ENCODE data around the gene MAD1L1.

Gene MAD1L1

DNA sequence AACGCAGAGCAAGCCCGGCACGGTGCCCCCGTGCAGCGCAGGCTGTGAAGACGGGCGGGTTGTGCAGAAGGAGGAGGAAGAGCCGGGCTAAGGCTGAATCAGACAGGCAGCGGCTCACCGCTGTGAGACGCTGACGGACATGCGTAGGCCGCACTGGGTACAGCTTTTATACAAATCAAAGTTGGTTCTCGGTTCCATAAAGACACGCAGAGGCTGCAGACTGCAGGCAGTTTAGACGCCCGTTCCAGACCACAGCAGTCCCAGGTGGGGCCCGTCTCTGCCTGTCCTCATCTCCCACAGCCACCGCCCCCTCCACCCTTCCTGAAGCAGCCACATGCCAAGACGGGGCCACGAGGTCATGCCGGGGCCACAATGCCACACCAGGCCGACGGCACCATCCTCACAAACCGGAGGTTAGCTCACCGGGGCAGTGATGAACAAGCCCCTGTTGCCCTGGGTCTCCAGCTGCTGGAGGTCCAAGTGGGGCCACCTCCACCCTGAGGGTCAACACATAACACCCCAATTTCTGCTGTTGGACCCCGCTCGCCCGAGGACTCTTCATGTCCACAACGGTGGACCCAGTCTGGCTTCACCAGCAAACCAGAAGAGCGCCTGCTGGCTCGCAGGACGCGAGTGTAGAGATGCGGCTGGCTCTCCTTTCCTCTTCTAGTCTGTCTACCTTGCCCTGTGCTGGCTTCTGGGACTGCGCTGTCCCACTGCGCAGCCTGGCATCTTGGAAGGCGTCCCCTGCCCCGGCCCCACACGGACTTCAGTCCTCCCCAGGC is 335.5 kb downstream of the MAD1L1 start:
- DNase-seq (ENCODE audit: low read depth) = no peak

DNA sequence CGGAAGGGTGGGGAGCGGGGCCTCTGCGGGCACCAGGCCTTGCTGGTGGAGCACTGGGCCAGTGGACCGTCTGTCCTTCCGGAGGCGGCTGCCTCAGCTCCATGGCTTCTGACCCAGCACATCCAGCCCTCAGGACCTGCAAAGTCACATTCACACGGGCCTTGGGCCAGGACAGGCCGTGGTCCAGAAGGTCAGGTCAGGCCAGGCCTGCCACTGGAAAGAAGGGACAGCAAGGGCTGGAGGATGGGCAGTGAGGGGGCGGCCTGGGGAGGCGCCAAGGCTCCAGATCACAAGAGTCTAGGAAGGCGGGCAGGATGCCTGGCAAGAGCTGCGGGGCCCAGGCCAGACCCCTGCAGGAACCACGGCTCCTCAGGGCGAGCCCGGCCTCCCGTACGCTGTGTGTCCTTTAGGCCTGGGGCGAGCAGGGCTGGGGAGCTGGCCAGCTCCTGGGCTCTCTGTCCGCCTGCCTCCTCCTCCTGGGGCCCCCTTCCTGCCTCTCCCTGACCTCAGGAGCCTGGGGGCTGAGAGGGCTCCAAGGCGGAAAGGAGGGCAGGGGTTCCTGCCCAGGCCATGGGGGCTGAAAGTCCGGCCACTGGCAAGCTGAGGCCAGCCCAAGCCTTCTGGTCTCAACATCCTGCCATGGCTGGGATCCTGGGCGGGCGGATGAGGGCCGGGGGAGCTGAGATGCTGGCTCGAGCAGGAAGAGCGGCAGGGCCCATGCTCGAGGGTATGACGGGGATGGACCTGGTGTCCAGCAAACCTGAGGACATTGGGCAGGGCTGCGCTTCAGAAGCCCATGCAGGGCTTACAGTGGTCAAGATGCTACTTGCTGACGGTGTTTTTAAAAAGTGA is 336.9 kb downstream of the MAD1L1 start:
- DNase-seq (ENCODE audit: low read depth) = no peak

DNA sequence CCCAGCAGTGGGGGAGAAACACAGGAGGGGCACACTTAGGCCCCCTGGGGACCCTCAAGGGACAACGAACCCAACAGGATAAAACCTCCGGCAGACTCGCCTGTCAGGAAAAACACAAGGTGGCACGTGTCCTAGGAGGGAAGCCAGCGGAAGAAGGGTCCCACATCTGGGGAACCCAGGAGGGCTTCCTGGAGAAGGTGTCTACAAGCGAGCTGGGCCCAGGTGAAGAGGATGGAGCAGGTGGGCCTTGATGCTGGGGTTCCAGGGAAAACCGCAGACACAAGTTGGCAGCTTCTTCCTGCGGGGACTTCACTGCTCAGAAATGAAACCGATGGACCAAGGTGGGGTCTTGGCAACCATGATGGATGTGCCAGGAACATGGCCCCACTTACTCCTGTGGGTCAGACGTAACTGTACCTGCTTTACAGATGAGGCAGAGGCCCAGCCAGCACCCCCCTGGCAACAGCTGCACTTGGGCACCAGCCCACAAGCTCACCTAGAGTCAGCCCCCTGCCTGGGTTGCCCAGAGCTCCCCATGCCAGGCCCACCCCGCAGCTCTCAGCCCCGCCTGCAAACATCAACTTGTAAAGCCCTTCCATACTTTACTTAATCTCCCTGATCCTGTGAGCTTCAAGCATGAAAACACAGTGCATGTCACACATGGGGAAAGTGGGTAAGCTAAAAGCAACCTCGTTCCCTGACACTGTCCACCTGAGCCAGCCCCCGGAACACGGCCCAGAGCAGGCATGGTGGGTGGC is 337.7 kb downstream of the MAD1L1 start:
- DNase-seq (ENCODE audit: low read depth) = no peak

DNA sequence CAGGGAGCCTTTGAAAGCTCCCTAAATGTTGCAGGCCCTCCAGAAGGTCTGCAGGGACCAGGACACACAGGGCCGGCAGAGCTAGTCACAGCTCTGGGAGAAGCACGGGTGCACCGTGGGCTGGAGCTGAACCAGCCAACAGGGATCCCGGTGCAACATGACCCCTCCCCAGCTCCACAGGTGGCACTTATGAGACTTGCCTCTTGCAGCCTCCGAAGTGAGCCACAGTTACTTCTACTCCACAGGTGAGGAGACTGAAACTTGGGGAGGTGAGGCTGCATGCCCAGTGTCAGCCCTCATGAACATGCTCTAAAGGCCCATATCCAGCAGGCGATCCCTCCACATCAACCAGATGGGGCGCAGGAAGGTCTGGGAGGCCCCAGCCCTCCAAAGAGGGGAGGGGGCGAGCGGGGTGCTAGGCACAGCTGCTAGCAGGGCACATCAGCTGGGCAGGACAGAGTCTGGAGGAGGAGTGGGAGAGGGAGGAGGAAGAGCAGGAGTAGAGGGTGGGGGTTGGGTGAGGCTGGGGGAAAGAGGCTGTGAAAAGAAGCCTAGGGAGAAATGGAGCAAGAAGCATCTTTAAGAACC is 338.3 kb downstream of the MAD1L1 start:
- no peak for DNase-seq (ENCODE audit: low read depth)

DNA sequence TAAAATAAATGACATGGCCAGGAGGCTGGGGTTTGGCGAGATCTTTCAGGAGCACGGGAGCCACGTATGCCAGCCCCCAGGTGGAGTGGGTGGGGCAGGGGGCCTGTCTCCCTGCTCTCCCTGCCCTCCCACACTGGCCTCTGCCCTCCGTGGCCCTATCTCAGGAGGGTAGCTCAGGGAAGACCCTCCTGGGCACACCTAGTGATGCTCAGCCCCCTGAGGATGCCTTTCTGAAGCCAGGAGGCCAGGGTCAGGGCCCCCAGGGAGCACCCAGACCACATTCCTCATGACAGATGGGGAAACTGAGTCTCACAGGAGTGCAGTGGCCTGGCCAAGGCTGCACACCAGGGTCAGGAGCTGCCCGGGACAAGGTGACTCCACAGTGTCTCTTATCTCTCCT is 339.3 kb downstream of the MAD1L1 start:
- DNase-seq (ENCODE audit: low read depth) = no peak

DNA sequence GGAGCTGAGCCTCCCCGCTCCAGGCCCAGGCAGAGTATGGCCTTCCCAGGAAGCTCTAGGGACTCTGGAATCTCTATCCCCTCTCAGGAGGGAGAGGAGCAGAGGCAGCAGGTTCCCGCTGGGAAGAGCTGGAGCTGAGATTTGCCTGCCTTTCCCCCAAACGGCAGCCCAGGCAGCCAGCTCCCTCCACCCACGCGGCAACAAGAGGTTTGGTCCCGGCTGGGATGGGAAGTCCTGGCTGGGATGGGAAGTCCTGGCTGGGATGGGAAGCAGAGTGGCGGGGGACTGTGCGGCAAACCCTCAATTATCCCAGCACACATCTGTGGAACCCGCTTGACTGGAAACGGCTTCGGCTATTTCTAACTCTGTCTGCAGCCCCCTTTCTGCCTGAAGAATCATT is 339.7 kb downstream of the MAD1L1 start:
- no peak for DNase-seq (ENCODE audit: low read depth)

DNA sequence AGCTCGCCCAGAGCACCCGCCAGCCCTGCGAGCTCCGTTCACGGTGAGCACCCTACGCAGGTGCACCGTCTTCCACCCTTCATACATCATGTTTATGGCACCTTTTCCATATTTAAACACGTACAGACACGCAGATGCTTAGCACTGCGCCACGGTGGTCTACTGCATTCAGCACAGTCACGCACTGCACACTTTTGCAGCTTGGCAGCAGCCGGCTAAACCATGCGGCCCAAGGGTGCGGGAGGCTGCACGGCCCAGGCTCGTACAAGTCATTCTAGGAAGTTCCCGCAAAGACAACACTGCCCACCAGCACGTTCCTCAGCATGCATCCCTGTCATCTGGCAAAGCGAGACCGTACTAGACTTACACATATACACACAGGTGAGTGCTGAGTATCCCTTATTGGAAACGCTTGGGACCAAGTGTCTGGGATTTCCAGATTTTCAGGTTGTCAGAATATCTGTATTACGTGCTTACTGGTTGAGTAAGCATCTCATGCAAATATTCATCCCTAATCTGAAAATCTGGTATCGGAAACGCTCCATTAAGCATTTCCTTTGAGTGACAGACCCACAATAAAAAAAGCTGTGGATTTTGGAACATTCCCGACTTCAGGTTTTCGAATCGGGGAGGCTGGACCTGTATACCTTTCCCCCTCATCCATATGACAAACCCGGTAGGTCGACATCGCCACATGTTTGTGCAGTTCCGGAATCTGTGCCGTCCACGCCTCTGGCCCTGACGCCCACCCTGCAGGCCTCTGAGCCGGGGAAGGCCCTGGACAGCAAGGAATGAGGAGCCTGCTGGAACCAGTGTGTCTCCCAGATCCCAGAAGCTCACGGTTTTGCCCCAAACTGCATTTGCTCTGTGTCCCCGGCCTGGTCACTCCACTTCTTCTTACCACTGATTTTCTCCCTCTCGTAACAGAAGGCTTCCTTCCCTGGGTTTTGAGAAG is 340.5 kb downstream of the MAD1L1 start:
- no peak for DNase-seq (ENCODE audit: low read depth)

DNA sequence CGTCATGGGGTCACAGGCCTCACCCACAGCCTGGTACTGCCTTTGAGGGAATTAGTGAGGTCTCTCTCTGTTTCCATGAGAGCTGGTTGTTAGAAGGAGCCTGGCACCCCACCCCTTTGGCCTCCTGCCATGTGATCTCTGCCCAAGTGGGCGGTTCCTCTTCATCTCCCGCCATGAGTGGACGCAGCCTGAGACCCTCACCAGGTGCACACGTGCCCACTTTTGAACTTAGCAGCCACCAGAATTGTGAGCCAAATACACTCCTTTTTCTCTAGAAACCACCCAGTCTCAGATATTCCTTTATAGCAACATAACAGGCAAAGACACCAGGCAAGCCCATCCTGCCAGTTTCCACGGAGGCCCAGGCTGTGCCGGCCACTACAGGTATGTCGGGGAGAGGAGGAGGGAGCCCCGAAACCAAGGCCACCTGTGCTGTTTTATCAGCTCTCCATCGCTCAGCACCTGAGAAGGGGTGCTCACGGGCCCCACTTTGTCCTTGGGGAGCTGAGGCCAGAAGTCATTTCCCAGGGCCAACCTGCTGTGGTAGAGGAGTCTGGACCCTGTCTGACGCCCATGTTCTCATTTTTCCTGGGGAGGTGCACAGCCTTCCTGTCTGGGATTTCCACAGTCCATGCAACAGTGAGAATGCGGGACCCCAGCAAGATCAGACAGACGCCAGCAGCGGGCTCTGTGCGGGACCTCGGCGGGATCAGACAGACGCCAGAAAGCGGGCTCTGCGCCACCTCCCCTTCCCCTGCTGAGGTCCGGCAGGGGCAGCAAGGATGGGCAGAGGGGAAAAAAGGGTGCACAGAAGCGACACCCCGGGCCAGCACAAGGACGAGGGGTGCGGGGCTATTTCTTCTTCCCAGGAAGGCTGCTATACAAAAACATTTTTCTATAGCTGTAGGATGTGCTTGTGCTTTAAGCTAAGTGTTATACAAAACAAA is 342.2 kb downstream of the MAD1L1 start:
- no peak for DNase-seq (ENCODE audit: low read depth)

DNA sequence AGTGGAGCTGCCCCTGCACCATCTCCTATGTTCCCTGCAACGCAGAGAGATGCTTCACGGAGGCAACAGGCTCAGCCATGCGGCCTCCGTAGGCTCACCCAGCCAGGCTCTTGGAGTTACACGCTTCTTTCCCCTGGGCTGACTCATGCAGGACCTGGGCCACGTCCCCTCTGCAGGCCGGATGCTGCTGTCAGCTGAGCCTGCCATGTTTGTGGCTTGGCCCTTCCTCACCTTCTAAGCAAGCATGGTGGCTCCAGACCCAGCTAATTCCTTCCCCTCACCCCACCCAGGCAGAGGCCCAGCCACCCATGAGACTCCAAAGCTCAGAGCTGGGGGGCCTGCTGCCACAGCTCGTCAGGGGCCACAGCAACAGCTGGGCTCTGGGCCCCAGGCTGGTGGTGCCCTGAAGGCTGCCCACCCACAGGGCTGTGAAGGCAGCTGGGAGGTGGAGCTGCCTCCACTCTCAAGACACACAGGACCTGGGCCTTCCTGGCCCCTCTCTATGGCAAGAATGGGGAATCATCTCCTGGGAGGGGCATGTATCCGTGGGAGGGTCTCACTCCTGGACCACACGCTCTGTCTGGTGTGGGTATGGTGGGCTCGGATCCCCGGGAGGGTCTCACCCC is 343.1 kb downstream of the MAD1L1 start:
- no peak for DNase-seq (ENCODE audit: low read depth)

DNA sequence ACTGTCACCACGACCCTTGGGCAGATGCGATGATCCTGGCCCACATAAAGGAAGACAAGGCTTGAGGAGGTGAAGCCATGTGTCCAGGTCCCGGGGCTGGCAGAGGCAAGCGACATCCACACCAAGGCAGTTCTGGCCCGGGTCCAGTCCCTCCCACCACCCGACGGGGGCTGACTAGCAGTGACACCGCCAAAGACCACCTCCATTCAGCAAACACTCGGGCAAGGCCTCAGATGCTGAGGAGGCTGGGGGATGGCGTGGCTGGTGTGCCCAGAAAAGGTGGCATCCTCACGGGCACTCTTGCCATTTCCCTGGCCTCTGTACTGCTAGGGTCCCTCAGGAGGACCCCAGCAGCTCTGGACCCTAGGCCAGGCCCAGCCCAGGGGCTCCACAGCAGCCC is 343.7 kb downstream of the MAD1L1 start:
- DNase-seq (ENCODE audit: low read depth) = no peak

DNA sequence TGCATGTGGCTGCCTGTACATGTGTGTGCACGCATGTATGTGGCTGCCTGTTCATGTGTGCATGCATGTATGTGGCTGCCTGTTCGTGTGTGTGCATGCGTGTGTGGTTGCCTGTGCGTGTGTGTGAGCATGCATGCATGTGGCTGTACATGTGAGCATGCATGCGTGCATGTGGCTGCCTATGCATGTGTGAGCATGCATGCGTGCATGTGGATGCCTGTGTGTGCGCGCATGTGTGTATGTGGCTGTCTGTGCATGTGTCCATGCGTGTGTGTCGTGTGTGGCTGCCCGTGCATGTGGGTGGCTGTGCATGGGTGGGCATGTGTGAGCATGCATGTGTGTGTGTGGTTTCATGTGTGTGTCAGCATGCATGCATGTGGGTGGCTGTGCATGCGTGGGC is 344.3 kb downstream of the MAD1L1 start:
- no peak for DNase-seq (ENCODE audit: low read depth)

DNA sequence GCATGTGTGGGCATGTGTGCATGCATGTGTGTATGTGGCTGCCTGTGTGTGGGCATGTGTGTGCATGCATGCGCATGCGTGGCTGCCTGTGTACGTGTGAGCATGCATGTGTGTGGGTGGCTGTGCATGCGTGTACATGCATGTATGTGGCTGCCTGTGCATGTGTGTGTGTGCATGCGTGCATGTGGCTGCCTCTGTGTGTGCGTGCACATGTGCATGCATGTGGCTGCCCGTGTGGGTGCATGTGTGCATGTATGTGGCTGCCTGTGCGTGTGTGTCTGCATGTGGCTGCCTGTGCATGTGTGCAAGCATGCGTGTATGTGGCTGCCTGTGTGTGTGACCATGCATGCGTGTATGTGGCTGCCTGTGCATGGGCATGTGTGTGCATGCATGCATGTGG is 345.5 kb downstream of the MAD1L1 start:
- no peak for DNase-seq (ENCODE audit: low read depth)

DNA sequence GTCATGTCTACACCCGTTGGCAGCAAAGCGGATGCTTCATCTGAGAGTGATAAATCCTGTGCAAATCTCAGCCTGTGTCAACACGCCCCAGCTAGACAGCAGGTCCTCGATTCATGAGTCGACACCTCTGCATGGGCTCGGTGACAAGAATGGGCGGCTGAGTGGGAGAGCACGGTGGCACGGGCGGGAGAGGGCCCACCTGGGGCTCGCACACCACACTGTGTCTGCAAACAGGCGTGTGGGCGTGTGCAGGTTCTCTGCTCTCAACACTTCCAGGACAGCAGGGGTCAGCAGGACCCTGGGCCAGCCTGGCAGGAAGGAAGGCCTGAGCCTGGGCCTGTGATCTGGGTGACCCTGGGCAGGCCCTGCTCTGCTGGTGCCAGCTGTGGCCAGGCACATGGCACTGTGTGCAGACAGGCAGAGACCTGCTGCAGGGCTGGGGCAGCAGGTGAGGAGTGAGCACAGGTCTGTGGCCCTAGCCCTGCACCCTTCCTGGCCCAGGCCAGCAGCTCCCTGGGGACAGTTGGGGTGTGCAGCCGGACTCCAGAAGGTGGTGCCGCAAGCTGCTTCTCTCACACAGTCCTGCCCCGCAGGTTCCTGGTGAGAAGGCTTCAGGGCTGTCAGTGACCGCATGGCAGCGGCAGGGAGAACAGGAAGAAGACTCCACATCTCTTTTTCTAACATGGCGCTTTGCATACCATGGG is 346.2 kb downstream of the MAD1L1 start:
- DNase-seq (ENCODE audit: low read depth) = no peak

DNA sequence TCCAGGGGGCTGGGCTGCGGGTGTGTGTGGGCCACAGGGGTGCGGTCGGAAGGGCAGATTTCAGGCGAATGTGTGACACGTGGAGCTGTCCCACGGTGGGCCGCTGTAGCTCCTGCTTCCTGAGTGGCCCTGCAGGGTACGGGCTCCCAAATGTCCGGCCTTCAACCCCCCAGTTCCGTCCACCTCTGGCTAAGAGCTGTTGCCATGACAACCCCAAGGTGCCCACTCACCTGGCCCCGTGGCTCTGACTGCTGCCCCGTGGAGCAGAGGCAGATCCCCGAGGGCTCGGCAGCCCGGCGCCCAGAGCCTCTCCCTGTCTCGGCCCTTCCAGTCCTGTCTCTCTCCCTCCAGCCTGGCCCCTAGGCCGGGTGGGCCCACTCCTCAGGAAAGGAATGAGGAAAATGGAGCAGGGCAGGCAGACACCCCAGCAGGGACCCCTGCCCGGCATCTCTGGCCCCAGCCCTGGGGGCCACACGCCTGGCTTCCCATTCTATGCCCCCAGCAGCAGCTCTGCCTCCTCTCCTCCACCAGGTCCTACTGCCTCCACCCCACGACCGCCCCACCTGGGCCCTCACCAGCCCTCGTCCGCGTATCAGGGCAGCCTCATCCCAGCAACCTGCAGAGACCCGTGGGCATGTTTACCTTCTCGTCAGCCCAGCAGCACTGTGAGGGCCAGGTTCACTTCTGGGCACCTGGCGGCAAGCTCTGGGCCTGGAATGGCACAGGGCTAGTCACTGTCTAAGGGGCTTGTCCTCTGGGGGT is 347.1 kb downstream of the MAD1L1 start:
- DNase-seq (ENCODE audit: low read depth) = no peak

DNA sequence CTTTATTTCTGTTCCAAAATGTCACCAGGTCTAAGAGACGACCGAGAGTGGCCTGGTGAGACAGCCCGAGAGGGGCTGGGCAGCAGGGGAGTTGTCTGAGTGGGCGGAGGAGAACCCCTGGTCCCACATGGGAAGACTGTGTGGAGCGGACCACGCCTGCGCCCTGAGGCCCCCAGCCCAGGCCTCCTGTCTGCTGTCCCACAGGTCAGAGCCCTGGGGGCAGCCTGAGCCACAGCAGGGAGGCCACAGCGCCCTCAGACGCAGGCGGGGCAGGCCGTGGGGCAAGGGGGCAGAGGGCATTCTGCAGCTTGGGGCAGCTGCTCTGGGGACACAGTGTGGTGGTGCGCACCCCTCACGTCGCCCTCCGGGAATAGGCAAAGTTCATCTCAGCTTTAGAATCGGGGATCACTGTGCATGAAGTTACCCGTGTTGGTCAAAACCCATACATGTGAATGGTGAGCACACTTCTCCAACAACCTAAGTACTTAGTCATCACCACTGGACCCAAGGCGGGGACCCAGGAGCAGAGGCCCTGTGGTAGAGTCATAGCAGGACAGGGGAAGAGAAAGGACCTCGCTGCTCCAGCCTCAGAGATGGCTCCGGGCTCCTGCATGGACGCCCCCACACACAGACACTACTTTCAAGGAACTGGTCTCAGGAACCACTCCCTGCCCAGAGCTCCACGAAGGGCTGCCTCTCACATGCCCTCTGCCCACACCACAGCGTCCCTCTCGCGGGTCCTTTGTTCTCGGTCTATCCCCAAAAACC is 348.0 kb downstream of the MAD1L1 start:
- DNase-seq (ENCODE audit: low read depth) = no peak

DNA sequence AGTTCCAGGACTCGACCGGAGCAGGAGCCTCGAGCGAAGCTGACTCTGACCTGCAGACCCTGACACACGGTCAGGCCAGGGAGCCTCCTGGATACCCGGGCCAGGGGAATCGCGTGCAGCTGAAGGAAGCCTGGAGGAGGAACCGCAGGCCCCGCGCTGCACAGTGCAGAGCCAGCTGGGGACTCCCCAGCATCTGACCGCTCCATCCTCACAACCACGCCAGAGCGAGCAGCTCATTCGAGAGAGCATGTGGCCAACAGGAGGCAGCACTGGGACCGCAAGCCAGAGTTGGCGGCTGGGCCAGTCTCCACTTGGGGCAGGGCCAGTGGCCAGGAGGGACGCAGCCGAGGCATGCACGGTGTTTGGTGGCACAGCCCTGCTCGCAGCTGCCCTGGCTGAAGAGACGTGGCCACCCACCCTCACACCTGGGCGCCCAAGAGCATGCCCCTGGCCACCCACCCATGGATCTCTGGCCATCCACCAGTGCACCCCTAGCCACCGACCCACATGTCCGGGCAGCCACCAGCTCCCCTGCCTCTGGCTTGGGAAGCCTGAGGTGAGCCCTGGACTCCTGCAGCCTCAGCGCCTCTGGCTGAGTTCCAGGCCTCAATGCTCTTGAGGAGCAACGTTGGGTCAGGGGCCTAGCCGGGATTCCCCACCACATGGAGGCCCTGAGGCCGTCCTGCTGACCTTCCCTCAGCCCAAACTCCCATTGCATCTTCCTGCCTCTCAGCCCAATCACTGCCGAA is 348.7 kb downstream of the MAD1L1 start:
- no peak for DNase-seq (ENCODE audit: low read depth)

Measured in stimulated activated CD8-positive, alpha-beta memory T cell treated with anti-CD3 and anti-CD28 coated beads, Interleukin-12 subunit alpha, Interleukin-12 subunit beta, amount 100 ng/mL, for 1 hour (primary cell).